Ovary (tissue), 9 donors: Measurements from ENCODE around the gene SLC35D2. TPM values are rescaled to one million over a fixed set of nuclear protein-coding genes. Genes with fewer than 3 reads are reported as not detected.
"Not testable (repeated sequence)": the region's sequence is repeated elsewhere in the genome, so short reads cannot be mapped to it uniquely, and the experiment has no call there.

Experiments
- DNase-seq, 5 donors: peaks; one replicate each; pipeline ENCODE4 v3.0.0-alpha.2; 2019 to 2020
- H3K27ac ChIP-seq, 2 donors: fragments of 200-600 bp; one replicate each; pipeline versions ENCODE4 v1.5.1 to v1.8.0; 2019 to 2022
- H3K27me3 ChIP-seq: fragments of 200-600 bp; one replicate; pipeline ENCODE4 v1.8.0; 2022
- H3K36me3 ChIP-seq: fragments of 200-600 bp; sonication (generic); one replicate; pipeline ENCODE4 v1.5.1; 2019
- H3K4me1 ChIP-seq: one replicate; pipeline ENCODE4 v1.8.1; 2013; ENCODE audit warnings: mild to moderate bottlenecking, moderate library complexity; ENCODE audit not compliant: insufficient read depth
- H3K4me3 ChIP-seq: fragments of 200-600 bp; sonication (generic); one replicate; pipeline ENCODE4 v1.5.1; 2017
- H3K9me3 ChIP-seq, 2 donors: fragments of 200-600 bp in 1 of 2; sonication (generic) in 1 of 2; one replicate each; pipeline versions ENCODE4 v1.5.1 to v1.8.1; 2013 to 2019; ENCODE audit warnings: mild to moderate bottlenecking in 1 of 2, moderate library complexity in 1 of 2
- EP300 ChIP-seq: sonication (generic); formaldehyde crosslinking; IDR thresholded peaks from one replicate; pipeline ENCODE4 v1.6.1; 2017; ENCODE audit warnings: antibody characterized with exemption
- POLR2A ChIP-seq: fragments of 450-650 bp; IDR thresholded peaks from one replicate; pipeline ENCODE4 v1.6.1; 2017; ENCODE audit warnings: antibody characterized with exemption, mild to moderate bottlenecking, moderate library complexity
- WGBS, 3 donors: extraction: QIAGEN DNeasy Blood & Tissue Kit in 1 of 3; methylation state at CpG; one replicate each; pipeline versions ENCODE4 v1.1.5 to v1.1.7; 2013 to 2017; 5-methylcytosine and 5-hydroxymethylcytosine counted together
- intact Hi-C, 4 donors: fragments of 100-400 bp; cut with DNase I; formaldehyde crosslinking; loops; one replicate each; pipeline versions ENCODE4 v1.11.0 to v1.15.1; 2022 to 2023
- polyA plus RNA-seq, 2 donors: library from polyadenylated mRNA; stranded (reverse); fragments of 200-250 nt in 1 of 2; fragments of 350-450 nt in 1 of 2; fragmentation: Illumina TruSeq in 1 of 2; extraction: RNeasy Lipid Tissue Mini Kit (QIAGEN cat#74804) in 1 of 2; gene quantifications; one replicate each; pipeline ENCODE4 v1.2.3, GENCODE V29; 2013 to 2014
- total RNA-seq, 7 donors: library from RNA; depleted of rRNA in 2 of 7; stranded (reverse); fragments of >200 nt in 2 of 7; fragmentation: NEBNext Ultra II Directional in 3 of 7; extraction: Animal tissue kit (Norgen Biotek cat#: 25700) in 3 of 7; gene quantifications; one replicate each; pipeline versions ENCODE4 v1.1.0 to v1.2.4, GENCODE V29; 2016 to 2023
- TF ChIP-seq, protein P1 (sequence below), 3 donors: fragments of 450-650 bp in 2 of 3; fragments of 200-600 bp in 1 of 3; IDR thresholded peaks; one replicate each; pipeline versions ENCODE4 v1.5.1 to v1.8.0; 2016 to 2022; ENCODE audit warnings: antibody characterized with exemption in 3 of 3, mild to moderate bottlenecking in 1 of 3
- donor health status: DM: no; HTN: no; CAD: no; lungs with moderate emphysema.
- donor health status: DM: no; HTN: no; CAD: no.
- donor health status: Bipolar disorder and iron deficiency.
- donor health status: DM: yes; HTN: yes; CAD: no.
- donor health status: DM: no; HTN: no; CAD: no.
- donor health status: DM: yes; HTN: yes; CAD: no.

Gene SLC35D2
- total and polyA plus RNA-seq, 9 donors: 22.1 to 36.1 (median 26.0) TPM

DNA sequence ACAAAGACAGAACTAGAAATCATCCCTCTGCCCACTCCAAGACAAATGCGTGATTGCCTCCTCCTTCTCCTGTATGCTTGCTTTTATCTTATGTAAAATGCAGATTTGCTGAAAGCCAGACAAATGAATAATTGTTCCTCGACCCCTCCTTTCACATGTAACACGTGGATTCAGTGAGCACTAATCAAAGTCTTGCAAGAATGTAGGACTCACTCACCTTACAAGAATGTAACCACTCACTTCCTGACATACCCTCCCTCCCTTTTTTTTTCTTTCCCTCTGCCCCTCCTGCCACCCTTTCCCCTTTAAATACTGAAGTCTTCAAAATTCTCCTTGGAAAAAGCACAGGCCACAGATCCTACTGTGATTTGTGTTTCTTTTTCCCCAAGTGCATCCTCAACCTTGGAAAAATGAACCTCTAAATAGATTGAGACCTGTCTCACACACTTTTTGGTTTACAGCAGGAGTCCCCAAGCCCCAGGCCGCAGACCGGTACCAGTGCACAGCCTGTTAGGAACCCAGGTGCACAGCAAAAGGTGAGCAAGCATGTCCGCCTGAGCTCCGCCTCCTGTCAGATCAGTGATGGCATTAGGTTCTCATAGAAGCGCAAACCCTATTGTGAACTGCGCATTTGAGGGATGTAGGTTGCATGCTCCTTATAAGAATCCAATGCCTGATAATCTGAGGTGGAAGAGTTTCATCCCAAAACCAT is 52.1 kb downstream of the SLC35D2 start:
- no peak for DNase-seq
- Histone ChIP-seq H3K9me3 (no peaks in the 10 kb centered on the region), H3K36me3 (no peaks in the 10 kb centered on the region), H3K27me3 (no peaks in the 10 kb centered on the region), H3K4me3 (no peak overlapping the region), H3K27ac (no peak overlapping the region), H3K4me1 (no peaks in the 10 kb centered on the region)
- TF ChIP-seq POLR2A (no peak), EP300 (no peak)
- TF ChIP-seq, protein P1, sequence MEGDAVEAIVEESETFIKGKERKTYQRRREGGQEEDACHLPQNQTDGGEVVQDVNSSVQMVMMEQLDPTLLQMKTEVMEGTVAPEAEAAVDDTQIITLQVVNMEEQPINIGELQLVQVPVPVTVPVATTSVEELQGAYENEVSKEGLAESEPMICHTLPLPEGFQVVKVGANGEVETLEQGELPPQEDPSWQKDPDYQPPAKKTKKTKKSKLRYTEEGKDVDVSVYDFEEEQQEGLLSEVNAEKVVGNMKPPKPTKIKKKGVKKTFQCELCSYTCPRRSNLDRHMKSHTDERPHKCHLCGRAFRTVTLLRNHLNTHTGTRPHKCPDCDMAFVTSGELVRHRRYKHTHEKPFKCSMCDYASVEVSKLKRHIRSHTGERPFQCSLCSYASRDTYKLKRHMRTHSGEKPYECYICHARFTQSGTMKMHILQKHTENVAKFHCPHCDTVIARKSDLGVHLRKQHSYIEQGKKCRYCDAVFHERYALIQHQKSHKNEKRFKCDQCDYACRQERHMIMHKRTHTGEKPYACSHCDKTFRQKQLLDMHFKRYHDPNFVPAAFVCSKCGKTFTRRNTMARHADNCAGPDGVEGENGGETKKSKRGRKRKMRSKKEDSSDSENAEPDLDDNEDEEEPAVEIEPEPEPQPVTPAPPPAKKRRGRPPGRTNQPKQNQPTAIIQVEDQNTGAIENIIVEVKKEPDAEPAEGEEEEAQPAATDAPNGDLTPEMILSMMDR (IDR thresholded peaks at IDR 0.05): no peak
- WGBS, 3 donors: 82 to 90% (median 88%) methylated on average over 9 of the region's 9 CpGs
- intact Hi-C loops: loop anchor here in 1 of 4 donors (10.0 kb wide), 1 partner anchor 323 kb away; the partner anchor contains the start of gene PRXL2C

DNA sequence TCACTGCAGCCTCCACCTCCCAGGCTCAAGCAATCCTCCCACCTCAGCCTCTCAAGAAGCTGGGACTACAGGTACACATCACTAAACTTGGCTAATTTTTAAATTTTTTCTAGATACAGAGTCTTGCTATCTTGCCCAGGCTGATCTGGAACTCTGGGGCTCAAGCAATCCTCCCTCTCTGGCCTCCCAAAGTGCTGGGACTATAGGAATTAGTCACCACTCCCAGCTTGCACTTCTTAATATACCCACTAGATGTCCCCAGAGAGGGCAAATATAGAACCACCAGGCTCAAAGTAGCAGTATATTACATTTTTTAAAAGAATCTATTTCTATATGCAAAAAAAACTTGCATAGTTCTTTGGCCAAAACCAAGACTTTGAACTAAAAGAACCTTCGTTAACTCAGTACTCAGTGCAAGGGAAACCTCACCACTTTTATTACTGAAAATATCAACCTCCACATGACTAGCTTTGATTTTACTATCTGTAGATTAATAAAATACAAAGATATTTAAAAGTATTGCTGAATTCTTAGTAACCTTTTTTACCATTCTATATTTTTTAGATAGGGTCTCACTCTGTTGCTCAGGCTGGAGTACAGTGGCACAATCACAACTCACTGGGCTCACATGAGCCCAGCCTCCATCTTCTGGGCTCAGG is 55.7 kb downstream of the SLC35D2 start:
- DNase-seq: peak in 2 of 5 donors; percentile 34 to 53
- WGBS, 3 donors: 10 to 20% (median 13%) methylated on average over 1 of the region's 1 CpG

DNA sequence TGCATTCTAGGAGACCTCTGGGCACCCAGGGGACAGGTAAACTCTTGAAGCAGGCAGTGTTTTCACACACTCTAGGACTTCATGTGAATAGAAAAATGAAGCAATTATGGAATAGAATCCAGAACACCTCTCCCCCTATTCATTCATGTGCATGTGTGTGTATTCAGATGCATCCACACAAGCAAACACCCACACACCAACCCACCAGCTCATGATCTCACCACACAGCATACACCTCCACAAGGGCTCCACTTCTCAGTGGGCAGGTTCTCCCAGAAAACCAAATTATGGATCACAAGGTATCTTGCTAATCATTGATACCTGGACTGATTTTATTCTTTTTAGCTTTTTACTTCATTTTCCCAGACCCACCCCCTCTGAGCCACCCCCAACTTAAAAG is 60.3 kb downstream of the SLC35D2 start:
- TF ChIP-seq, protein P1 (IDR thresholded peaks at IDR 0.05): no peak
- no peak for TF ChIP-seq EP300
- intact Hi-C loops: no loop called here
- H3K36me3 ChIP-seq: no peaks in the 10 kb centered on the region

More for the DNA sequence above, 55.7 kb downstream of the SLC35D2 start:
- H3K4me1 ChIP-seq: no peaks in the 10 kb centered on the region
- TF ChIP-seq, protein P1 (IDR thresholded peaks at IDR 0.05): peak; percentile 75 to 84 (median 83)
- no peak for TF ChIP-seq EP300
- H3K9me3 ChIP-seq: no peaks in the 10 kb centered on the region
- no peak overlapping the region for H3K27ac ChIP-seq
- no peaks in the 10 kb centered on the region for H3K27me3 ChIP-seq
- H3K4me3 ChIP-seq: no peak overlapping the region
- no peaks in the 10 kb centered on the region for H3K36me3 ChIP-seq
- intact Hi-C loops: loop anchor here in 2 of 4 donors (5.0 kb wide), 1 partner anchor 339 kb away; no protein-coding TSS in a partner anchor

DNA sequence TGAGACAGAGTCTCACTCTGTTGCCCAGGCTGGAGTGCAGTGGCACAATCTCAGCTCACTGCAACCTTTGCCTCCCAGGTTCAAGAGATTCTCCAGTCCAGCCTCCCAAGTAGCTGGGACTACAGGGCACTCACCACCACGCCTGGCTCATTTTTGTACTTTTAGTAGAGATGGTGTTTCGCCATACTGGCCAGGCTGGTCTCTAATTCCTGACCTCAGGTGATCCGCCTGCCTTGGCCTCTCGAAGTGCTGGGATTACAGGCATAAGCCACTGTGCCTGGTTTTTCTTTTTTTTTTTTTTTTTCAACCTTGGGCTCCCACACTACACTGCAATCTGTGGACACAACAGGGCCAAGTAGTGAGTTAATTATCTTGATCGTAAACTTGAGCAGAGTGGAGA is 60.8 kb downstream of the SLC35D2 start:
- H3K36me3 ChIP-seq, H3K9me3 ChIP-seq, intact Hi-C loops, DNase-seq, H3K27me3 ChIP-seq, H3K27ac ChIP-seq, H3K4me3 ChIP-seq, H3K4me1 ChIP-seq: not testable (repeated sequence)
- 86 to 96% (median 89%) methylated on average over 5 of the region's 5 CpGs for WGBS, 3 donors

More for the DNA sequence above, 60.3 kb downstream of the SLC35D2 start:
- H3K4me1 ChIP-seq: no peaks in the 10 kb centered on the region
- H3K4me3 ChIP-seq: no peak overlapping the region
- no peaks in the 10 kb centered on the region for H3K27me3 ChIP-seq
- H3K9me3 ChIP-seq: no peaks in the 10 kb centered on the region
- no peak overlapping the region for H3K27ac ChIP-seq
- DNase-seq: no peak

DNA sequence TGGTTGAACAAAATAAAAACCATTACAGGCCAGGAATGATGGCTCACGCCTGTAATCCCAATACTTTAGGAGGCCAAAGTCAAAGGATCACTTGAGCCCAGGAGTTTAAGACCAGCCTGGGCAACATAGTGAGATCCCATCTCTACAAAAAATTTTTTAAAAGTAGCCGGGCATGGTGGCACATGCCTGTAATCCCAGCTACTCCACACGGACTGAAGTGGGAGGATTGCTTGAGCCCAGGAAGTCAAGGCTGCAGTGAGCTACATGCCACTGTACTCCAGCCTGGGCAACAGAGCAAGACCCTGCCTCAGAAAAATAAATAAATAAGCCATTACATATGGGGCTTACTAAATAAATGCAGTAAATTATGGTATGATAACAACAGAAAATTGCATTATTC is 61.3 kb downstream of the SLC35D2 start:
- DNase-seq, H3K4me1 ChIP-seq, intact Hi-C loops, H3K4me3 ChIP-seq, H3K27ac ChIP-seq, H3K9me3 ChIP-seq, H3K36me3 ChIP-seq, H3K27me3 ChIP-seq: not testable (repeated sequence)
- 80 to 85% (median 83%) methylated on average over 3 of the region's 3 CpGs for WGBS, 3 donors
